Esophagus (tissue), 2 donors: ENCODE measurements around the gene MARCHF10. TPM values are rescaled to one million over a fixed set of nuclear protein-coding genes. Genes with fewer than 3 reads are reported as not detected.

Experiments
- H3K27ac ChIP-seq, 2 donors: one replicate each; pipeline ENCODE4 v1.5.1; 2013; ENCODE audit warnings: low read depth in 2 of 2, mild to moderate bottlenecking in 2 of 2, inconsistent platforms in 1 of 2, low read length in 1 of 2, moderate library complexity in 1 of 2
- H3K27me3 ChIP-seq, 2 donors: one replicate each; pipeline ENCODE4 v1.6.1; 2013; ENCODE audit warnings: low read length in 2 of 2, control low read depth in 1 of 2, mild to moderate bottlenecking in 1 of 2; ENCODE audit not compliant: insufficient read depth in 2 of 2, control insufficient read depth in 1 of 2
- H3K36me3 ChIP-seq, 2 donors: one replicate each; pipeline ENCODE4 v1.6.1; 2013; ENCODE audit warnings: low read length in 1 of 2; ENCODE audit not compliant: control insufficient read depth in 2 of 2, insufficient read depth in 2 of 2
- H3K4me1 ChIP-seq, 2 donors: one replicate each; pipeline ENCODE4 v1.6.1; 2013; ENCODE audit warnings: low read length in 1 of 2; ENCODE audit not compliant: control insufficient read depth in 2 of 2, insufficient read depth in 2 of 2
- H3K4me3 ChIP-seq, 2 donors: one replicate each; pipeline ENCODE4 v1.5.1; 2013; ENCODE audit warnings: low read length in 2 of 2, mild to moderate bottlenecking in 2 of 2, low read depth in 1 of 2, moderate library complexity in 1 of 2
- H3K9me3 ChIP-seq, 2 donors: one replicate each; pipeline ENCODE4 v1.6.1; 2013; ENCODE audit warnings: mild to moderate bottlenecking in 2 of 2, low read depth in 1 of 2, low read length in 1 of 2, moderate library complexity in 1 of 2; ENCODE audit not compliant: control insufficient read depth in 2 of 2, insufficient read depth in 1 of 2
- WGBS, 2 donors: extraction: QIAGEN DNeasy Blood & Tissue Kit; methylation state at CpG; one replicate each; pipeline ENCODE4 v1.1.7; 2013; 5-methylcytosine and 5-hydroxymethylcytosine counted together
- polyA plus RNA-seq, 2 donors: library from polyadenylated mRNA; stranded (reverse); fragments of 200-250 nt; gene quantifications; one replicate each; pipeline ENCODE4 v1.2.3, GENCODE V29; 2013
- donor health status: healthy with polysubstance abuse.
- donor health status: Bipolar disorder and iron deficiency.

Gene MARCHF10
- polyA plus RNA-seq, 2 donors: 0.10 to 0.14 TPM

DNA sequence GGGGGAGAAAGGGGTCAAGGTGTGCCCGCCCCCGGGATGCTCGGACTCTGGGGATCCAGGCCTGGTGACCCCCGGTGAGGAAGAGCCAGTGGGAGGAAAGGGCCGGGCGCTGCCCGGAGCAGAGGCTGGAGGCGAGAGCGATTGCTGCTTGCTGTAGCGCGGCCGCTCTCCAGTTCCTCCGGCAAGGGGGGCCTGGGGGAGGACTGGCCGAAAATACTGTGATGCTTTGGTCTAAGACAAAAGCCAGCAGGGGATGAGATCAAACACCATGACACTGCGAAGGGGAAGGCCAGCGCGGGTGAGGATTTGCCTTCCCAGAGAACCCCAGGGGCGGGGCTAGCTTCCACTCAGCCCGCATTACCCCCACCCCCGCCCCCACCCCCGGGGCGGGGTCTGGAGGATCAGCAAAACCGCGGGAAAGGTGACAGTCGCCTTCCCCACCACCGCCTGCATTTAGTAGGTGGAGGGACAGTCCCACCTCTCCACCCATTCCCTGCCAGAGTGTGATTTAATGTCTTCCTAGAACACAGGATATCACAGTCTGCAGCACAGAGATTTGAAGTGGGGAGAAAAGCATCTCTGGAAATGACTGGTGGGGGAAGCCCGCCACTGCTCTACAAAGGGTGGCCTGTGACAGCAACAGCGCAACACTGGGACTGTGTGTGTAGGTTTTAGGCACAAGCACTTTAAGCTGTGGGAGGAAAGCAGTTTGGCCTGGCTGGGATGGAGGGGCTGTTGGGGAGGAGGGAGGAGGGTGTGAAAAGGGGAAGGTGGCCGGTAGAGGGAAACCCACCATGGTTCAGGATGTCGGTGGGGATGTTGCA, 154.9 kb downstream of the MARCHF10 start:
- 4 to 5% methylated on average over 30 of the region's 30 CpGs for WGBS, 2 donors
- H3K36me3 ChIP-seq: no peaks in the 10 kb centered on the region
- H3K4me1 ChIP-seq: peaks cover 4 to 12% of the 10 kb centered on the region in 2 donors
- no peaks in the 10 kb centered on the region for H3K9me3 ChIP-seq
- no peaks in the 10 kb centered on the region for H3K27me3 ChIP-seq
- H3K4me3 ChIP-seq: peak overlapping the region; percentile 49 to 56
- H3K27ac ChIP-seq: peak overlapping the region; percentile 60 to 73

DNA sequence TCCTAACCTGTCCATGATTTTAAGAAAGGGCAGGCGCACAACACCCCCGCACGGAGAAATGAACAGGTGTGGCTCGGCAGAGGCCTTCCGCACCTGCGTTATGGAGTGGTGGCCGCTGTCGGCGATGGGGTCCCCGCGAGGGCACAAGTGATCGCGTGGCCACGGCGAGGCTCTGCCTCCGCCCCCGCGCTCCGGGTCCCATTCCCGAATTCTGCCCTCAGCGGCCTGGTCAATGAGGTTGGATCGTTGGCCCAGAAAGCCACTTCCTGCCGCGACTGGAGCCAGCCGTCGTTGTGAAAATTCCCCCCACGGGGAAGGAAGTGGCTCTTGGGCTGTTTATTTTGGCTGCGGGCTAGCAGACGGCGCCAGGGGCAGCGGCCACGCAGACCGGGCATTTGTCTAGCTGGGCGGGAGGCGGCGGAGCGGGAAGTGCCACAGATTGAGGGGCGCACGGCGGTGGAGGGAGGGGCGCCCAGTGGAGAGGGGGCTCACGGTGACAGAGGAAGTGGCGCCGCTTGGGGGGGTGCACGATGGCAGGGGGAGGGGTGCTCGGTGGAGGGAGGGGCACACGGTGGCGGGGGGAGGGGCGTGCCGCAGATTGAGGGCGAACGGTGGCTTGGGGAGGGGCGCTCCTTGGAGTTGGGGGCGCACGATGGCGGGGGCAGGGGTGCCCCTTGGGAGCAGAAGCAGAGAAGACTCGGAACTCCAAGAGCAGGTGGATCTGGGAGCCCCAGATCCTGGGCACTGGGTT, 155.7 kb downstream of the MARCHF10 start:
- 2 to 3% methylated on average over 55 to 57 of the region's 57 CpGs for WGBS, 2 donors
- peak overlapping the region; percentile 49 to 56 for H3K4me3 ChIP-seq
- no peaks in the 10 kb centered on the region for H3K9me3 ChIP-seq
- H3K27ac ChIP-seq: peak overlapping the region; percentile 60 to 73
- no peaks in the 10 kb centered on the region for H3K36me3 ChIP-seq
- H3K4me1 ChIP-seq: peaks cover 4 to 12% of the 10 kb centered on the region in 2 donors
- H3K27me3 ChIP-seq: no peaks in the 10 kb centered on the region

Other genes starting within 250 kb of the MARCHF10 start
- 10 to 100 TPM; 24.6 to 54.6 TPM for gene MRC2, start 180.6 kb downstream of the MARCHF10 start, polyA plus RNA-seq
- gene TANC2, start 157.9 kb upstream of the MARCHF10 start, polyA plus RNA-seq: 1 to 10 TPM; 2.5 to 4.7 TPM